IPS-18c (cell line): ENCODE measurements around the gene ABLIM2.

Experiments used
- H3K4me3 ChIP-seq: 2 replicates; pipeline ENCODE4 v1.7.0; 2013; ENCODE audit warnings: low read depth, mild to moderate bottlenecking, low read length, moderate library complexity; ENCODE audit not compliant: insufficient read depth
- H3K9me3 ChIP-seq: one replicate; pipeline ENCODE4 v1.6.1; 2013; ENCODE audit warnings: mild to moderate bottlenecking, low read length, moderate library complexity; ENCODE audit not compliant: control insufficient read depth, insufficient read depth

The ABLIM2 gene

DNA sequence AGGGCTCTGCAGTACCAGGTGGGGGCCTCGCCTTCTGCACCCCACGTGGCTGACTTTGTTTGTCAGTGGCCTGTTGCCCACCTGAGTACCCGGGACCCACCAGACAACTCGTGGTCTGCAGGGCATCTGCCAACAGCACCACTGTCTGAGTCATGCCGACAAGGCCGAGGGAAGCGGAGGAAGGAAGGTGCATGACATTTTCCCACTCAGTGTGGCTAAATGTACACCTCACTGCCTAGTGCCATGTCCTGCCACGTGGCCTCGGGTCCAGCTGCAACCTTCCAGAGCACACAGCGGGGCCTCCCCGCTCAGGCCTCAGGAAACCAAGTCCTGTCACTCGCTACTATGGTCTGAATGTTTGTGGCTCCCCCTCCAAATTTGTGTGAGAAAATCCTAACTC lies 22.1 kb downstream of the ABLIM2 start:
- no peaks in the 10 kb centered on the region for H3K9me3 ChIP-seq
- H3K4me3 ChIP-seq, result no peak overlapping the region

GRCh38 chr4:8135666-8136065 lies 22.9 kb downstream of the ABLIM2 start:
- no peak overlapping the region for H3K4me3 ChIP-seq
- H3K9me3 ChIP-seq, result no peaks in the 10 kb centered on the region

GRCh38 chr4:8133897-8134563 lies 24.6 kb downstream of the ABLIM2 start:
- H3K4me3 ChIP-seq, result no peak overlapping the region
- H3K9me3 ChIP-seq, result no peaks in the 10 kb centered on the region

DNA sequence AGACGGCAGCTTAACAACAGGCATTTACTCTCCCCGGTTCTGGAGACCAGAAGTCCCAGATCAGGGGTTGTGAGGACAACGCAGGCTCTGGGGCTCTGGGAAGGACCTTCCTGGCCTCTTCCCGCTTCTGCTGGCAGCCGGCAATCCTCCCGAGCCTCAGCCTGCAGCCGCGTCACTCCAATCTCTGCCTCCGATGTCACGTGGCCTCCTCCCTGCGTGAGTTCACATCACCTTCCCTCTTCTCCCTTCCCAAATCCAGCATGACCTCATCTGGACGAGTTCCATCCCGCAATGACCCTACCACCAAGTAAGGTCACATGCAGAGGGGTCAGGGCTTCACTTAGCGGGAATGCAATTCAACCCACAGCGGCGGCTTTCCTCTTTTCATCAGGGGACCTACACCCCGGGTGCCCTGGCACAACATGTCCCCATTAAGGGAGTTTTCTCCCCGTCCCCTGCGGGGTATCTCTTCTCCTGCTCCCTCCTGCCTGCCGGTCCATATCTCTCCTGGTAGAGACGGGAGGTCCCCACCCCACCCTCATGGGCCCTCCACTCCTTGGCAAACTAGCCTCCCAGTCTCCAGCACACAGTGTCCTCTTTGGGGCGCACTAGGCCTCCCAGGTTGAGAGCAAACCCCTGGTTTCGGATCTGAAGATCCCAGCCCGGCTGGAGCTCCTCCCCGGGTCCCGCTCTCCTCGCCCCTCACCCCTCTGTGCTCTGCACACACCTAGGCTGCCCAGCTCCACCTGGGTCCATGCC lies 25.5 kb downstream of the ABLIM2 start:
- Histone ChIP-seq H3K4me3 (no peak overlapping the region), H3K9me3 (no peaks in the 10 kb centered on the region)

DNA sequence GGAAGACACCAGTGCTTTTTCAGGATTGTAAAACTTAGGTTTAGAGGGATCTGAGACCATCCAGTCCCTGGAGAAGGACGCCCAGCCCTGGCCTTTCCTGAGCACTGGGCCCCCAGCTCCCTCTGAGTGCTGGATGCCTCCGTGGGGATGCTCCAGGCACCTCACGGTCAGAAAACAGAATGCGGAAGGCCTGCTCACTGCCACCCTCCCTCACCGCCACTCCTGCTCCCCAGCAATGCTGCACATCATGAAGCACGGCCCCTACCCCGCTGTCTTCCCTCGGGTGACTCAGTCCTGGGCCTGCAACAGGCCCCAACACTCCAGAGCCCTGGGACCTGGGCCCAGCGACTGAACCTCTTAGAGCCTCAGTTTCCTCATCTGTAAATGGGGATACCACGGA lies 26.2 kb downstream of the ABLIM2 start:
- no peaks in the 10 kb centered on the region for H3K9me3 ChIP-seq
- H3K4me3 ChIP-seq, result no peak overlapping the region

- Histone ChIP-seq H3K9me3 (no peaks in the 10 kb centered on the region), H3K4me3 (no peak overlapping the region)
Observed at GRCh38 chr4:8131826-8132225, 26.8 kb downstream of the ABLIM2 start.

DNA sequence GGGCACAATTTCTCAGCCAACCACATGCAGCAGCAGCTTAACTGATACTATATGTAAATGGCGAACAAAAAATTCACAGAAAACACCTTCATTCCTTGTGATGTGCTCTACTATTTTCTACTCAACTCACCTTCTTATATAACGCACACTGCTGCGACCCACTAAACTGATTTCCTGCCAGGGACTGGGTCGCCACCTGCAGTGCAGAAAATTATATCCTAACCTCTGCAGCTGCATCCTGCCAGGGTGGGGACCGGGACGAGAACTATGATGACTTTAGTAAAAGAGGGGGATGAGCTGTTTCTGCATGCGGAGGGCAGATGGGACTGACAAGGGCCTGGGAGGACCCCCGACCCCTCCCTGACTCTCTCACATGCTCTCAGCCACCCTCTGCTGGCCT lies 27.4 kb downstream of the ABLIM2 start:
- Histone ChIP-seq H3K4me3 (no peak overlapping the region), H3K9me3 (no peaks in the 10 kb centered on the region)

- no peak overlapping the region for H3K4me3 ChIP-seq
- no peaks in the 10 kb centered on the region for H3K9me3 ChIP-seq
Observed at GRCh38 chr4:8130346-8131066, 28.1 kb downstream of the ABLIM2 start.

- no peak overlapping the region for H3K4me3 ChIP-seq
- no peaks in the 10 kb centered on the region for H3K9me3 ChIP-seq
Observed at GRCh38 chr4:8129785-8130184, 28.8 kb downstream of the ABLIM2 start.

DNA sequence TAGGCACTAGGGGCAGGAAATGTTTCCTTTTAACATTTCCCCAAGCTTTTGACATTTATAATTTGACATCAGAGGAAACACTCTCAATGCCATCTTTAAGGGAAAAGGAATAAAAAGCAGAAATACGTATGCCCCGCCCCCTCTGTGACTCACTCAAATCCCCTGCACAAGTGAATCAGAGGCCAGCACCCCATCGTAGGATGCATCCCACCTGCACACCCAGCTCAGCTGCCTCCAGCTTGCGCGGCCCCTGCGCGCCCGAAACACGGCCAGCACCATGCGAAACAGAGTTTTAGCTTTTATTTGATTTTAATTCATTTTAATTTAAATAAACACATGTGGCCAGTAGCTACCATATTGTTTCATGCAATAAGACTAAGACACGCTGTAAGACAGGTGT lies 29.5 kb downstream of the ABLIM2 start:
- no peak overlapping the region for H3K4me3 ChIP-seq
- H3K9me3 ChIP-seq, result no peaks in the 10 kb centered on the region

DNA sequence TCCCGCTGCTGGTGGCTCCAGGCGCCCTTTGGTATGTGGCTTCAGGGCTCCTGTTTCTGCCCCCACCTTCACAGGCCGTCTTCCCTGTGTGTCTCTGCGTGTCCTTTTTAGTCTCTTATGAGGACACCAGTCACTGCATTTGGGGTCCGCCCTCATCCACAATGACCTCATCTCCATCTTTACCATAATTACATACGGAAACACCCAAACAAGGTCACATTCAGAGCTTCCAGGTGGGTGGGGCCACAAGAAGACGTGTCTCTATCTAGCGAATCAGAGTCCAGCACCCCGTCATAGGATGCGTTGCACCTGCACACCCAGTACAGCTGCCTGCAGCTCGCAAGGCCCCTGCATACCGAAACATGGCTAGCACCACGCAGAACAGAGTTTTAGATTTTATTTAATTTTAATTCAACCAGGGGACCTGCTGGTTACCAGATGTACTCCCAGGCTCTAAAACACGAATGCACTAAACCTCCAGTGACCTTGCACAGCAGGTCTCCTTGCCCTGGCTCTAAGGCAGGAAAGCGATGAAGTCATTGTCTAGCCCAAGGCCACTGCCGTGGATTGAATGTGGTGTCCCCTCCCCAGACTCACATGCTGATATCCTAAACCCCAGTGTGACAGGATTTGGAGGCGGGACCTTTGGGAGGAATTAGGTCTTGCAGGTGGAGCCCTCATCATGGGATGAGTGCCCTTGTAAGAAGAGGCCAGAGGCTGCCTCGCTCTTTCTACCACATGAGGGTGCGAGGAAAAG lies 30.3 kb downstream of the ABLIM2 start:
- H3K9me3 ChIP-seq, result no peaks in the 10 kb centered on the region
- H3K4me3 ChIP-seq, result no peak overlapping the region

DNA sequence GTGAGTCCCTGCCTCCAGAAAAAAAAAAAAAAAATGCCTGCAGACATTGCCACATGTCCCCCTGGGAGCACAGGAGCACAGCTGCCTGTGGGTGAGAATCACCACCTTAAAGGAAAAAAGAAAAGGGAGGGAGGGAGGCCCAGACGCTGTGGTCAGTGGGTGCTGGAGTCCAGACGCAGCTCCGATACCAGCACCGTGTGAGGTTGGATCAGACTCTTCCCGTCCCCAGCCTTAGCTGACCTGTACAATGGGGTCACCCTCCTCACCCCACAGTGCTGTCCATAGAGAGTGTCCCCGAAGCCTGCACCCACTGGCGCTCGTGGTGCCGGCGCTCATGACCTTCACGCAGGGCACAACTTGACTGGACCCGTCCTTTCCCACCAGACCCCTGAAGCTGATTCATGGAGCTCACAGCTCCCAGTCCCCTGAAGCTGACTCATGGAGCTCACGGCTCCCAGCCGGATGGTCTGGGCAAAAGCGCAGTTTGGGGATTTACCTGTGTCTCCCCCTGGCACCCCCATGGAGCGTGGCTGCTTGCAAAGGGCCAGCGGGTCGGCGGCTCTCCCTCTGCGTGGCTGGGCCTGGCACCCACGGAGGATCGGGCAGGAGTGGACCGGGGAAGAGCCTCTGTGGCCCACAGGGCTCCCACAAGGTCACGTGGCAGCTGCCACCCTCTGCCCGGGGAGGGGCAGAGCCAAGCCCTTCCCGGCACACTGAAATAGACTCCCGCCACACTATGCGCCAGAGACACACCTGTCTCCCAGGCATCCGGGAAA lies 31.4 kb downstream of the ABLIM2 start:
- Histone ChIP-seq H3K4me3 (no peak overlapping the region), H3K9me3 (no peaks in the 10 kb centered on the region)

GRCh38 chr4:8126523-8126922 lies 32.1 kb downstream of the ABLIM2 start:
- no peak overlapping the region for H3K4me3 ChIP-seq
- no peaks in the 10 kb centered on the region for H3K9me3 ChIP-seq

GRCh38 chr4:8125526-8126056 lies 33.0 kb downstream of the ABLIM2 start:
- Histone ChIP-seq H3K4me3 (no peak overlapping the region), H3K9me3 (no peaks in the 10 kb centered on the region)

DNA sequence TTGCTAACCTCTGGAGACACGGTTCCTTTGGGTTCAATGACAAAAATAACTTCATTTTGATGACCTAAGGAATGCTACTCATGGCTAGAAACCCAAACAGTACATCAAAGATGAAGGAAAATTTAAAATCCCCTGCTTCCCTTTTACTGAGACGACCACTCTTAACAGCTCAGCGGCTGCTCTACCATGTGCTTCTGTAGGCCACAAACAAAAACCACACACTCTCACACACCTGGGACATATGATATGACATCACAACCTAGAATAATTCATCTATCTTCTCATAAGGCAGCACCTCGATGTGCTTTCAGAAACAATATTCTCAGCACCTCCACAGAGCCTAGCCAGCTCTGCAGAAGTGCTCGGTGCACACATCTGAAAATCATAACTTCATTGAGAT lies 34.7 kb downstream of the ABLIM2 start:
- H3K9me3 ChIP-seq, result no peaks in the 10 kb centered on the region
- H3K4me3 ChIP-seq, result no peak overlapping the region

DNA sequence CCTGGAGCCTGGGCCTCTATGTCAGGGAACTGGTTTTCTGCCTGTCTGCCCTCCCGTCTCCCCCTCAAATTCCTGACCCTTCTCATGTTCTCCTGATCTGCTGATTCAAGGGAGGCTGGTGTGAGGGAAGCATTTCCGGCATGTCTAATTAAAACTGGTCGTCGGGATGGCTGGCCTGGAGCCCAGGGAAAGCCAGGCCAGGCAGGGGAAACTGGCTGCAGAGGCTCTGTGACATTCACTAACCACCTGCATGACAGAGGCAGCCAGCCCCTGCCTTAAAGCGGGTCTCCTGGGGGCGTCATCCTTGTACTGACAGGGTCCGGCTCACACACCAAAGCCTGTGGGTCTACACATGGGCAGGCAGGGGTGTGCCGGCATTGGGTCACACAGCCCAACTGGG lies 35.2 kb downstream of the ABLIM2 start:
- no peak overlapping the region for H3K4me3 ChIP-seq
- no peaks in the 10 kb centered on the region for H3K9me3 ChIP-seq

DNA sequence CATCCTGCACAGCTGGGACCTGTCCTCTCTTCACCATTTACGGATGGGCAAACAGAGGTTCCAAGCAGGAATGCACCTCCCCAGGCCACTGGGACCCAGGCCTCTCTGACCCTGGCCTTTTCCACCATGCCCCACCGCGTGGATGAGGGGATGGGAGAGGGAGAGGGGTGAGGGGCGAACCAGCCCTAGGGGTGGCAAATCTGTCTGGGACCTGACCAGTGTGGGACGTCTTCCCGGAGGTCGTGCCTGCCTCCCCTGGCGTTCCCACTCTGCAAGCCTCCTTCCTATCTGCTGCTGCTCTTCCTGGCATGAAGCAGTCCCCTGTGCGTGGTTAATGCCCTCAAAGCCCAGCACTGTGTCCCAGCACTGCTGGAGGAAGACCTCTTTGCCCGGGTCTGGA lies 35.9 kb downstream of the ABLIM2 start:
- no peak overlapping the region for H3K4me3 ChIP-seq
- no peaks in the 10 kb centered on the region for H3K9me3 ChIP-seq
